ENCODE measurements around the gene DHH. TPM values are rescaled to one million over a fixed set of nuclear protein-coding genes. Genes with fewer than 3 reads are reported as not detected.

Gene DHH
- total and polyA plus RNA-seq, 2 donors (not counting 3 experiments of a cell fraction or from before 2014, with no cell fraction given): 2.9 to 3.3 TPM

- H3K27me3 ChIP-seq (ENCODE audit: control insufficient read depth in 2 of 2, insufficient read depth in 2 of 2, low read length in 2 of 2): no peaks in the 10 kb centered on the region
- peak overlapping the region; percentile 85 for H3K4me2 ChIP-seq (ENCODE audit: insufficient read depth, low read length)
- FAIRE-seq: peak; percentile 81
- BruUV-seq (replicated peaks): no TSS peak
- peak overlapping the region; percentile 65 for H3K27ac ChIP-seq (ENCODE audit: insufficient read depth, low read depth, low read length)
- DNase-seq (ENCODE audit: low read depth, low spot score): peak; percentile 95
- H3K4me3 ChIP-seq (replicated peaks in 1 of 3; ENCODE audit: insufficient read depth in 1 of 3, low read depth in 1 of 3, low read length in 3 of 3): peak overlapping the region; percentile 69 to 99 (median 73)
- TF ChIP-seq POLR2AphosphoS5 (IDR thresholded peaks at IDR 0.05; ENCODE audit: insufficient read depth, low read depth, low read length): no peak
- peak; percentile 86 for TF ChIP-seq POLR2A (IDR thresholded peaks at IDR 0.05; ENCODE audit: low read depth, low read length)
- TF ChIP-seq EZH2 (IDR thresholded peaks at IDR 0.05; ENCODE audit: borderline replicate concordance, low read depth, low read length, severe bottlenecking): no peak
- TF ChIP-seq, protein P1, sequence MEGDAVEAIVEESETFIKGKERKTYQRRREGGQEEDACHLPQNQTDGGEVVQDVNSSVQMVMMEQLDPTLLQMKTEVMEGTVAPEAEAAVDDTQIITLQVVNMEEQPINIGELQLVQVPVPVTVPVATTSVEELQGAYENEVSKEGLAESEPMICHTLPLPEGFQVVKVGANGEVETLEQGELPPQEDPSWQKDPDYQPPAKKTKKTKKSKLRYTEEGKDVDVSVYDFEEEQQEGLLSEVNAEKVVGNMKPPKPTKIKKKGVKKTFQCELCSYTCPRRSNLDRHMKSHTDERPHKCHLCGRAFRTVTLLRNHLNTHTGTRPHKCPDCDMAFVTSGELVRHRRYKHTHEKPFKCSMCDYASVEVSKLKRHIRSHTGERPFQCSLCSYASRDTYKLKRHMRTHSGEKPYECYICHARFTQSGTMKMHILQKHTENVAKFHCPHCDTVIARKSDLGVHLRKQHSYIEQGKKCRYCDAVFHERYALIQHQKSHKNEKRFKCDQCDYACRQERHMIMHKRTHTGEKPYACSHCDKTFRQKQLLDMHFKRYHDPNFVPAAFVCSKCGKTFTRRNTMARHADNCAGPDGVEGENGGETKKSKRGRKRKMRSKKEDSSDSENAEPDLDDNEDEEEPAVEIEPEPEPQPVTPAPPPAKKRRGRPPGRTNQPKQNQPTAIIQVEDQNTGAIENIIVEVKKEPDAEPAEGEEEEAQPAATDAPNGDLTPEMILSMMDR (IDR thresholded peaks at IDR 0.05; ENCODE audit: extremely low read depth in 1 of 2, insufficient read depth in 1 of 2, low read depth in 1 of 2, low read length in 2 of 2): peak; percentile 98 to 99
- TF ChIP-seq, protein P2, sequence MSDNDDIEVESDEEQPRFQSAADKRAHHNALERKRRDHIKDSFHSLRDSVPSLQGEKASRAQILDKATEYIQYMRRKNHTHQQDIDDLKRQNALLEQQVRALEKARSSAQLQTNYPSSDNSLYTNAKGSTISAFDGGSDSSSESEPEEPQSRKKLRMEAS (IDR thresholded peaks at IDR 0.05; ENCODE audit: insufficient read depth, insufficient read length): peak; percentile 98
- no peak for TF ChIP-seq JUN (IDR thresholded peaks at IDR 0.05; ENCODE audit: borderline replicate concordance, insufficient read depth, insufficient read length, low read depth)
- peak; percentile 15 for TF ChIP-seq GATA2 (IDR thresholded peaks at IDR 0.05; ENCODE audit: insufficient read depth, insufficient read length, low read depth, low read length)
- TF ChIP-seq FOS (IDR thresholded peaks at IDR 0.05; ENCODE audit: borderline replicate concordance, insufficient read depth, low read length): peak; percentile 37
- peak; percentile 81 for TF ChIP-seq MYC (IDR thresholded peaks at IDR 0.05; ENCODE audit: low read depth, low read length)
- no peak overlapping the region for H2AFZ ChIP-seq (ENCODE audit: low read depth, low read length)
- POLR2A ChIA-PET: interaction anchor here (0.7 to 3.4 kb wide), 26 partner anchors 10 to 331 kb away, joined by 3 to 58 read pairs (median 6); partner anchors contain the start of genes DHH, LMBR1L, RHEBL1 and TUBA1A
- H3K4me1 ChIP-seq (ENCODE audit: control insufficient read depth, extremely low read depth, insufficient read depth, low read length): peaks cover 22% of the 10 kb centered on the region
- peak overlapping the region; percentile 85 for H3K9ac ChIP-seq (replicated peaks; ENCODE audit: extremely low read depth, insufficient read depth, low read length)
- dilution Hi-C loops (cut with MboI; ENCODE audit: extremely low pct_ligation_motif_present, low sequenced_read_pairs) (no loop called here), intact Hi-C loops (cut with micrococcal nuclease) (loop anchor here (1.0 to 2.0 kb wide), 7 partner anchors 20 to 134 kb away; partner anchors contain the start of gene LMBR1L)
- CTCF ChIA-PET: interaction anchor here (0.7 to 4.5 kb wide), 22 partner anchors 9 to 277 kb away, joined by 3 to 57 read pairs (median 8); partner anchors contain the start of genes DHH, LMBR1L, RHEBL1 and TUBA1A
- H4K20me1 ChIP-seq (replicated peaks; ENCODE audit: control insufficient read depth, extremely low read depth, insufficient read depth, low read length): peaks cover 4% of the 10 kb centered on the region
- H3K9me1 ChIP-seq (replicated peaks; ENCODE audit: control insufficient read depth, extremely low read depth, insufficient read depth, low read length): no peaks in the 10 kb centered on the region
- no peaks in the 10 kb centered on the region for H3K9me3 ChIP-seq (replicated peaks; ENCODE audit: control insufficient read depth, insufficient read depth, low read length)
- H3K36me3 ChIP-seq (ENCODE audit: control insufficient read depth in 2 of 2, extremely low read depth in 1 of 2, insufficient read depth in 2 of 2, low read length in 2 of 2): peaks cover 14 to 18% of the 10 kb centered on the region in 2 experiments
- H3K79me2 ChIP-seq (ENCODE audit: control insufficient read depth, insufficient read depth, low read length): peaks cover 29% of the 10 kb centered on the region
Measured at GRCh38 chr12:49130151-49131050, 35.8 kb upstream of the DHH start.

Data from endothelial cell of umbilical vein (primary cell).